Activated naive CD8-positive, alpha-beta T cell (primary cell): ENCODE results near the gene VPS13D.
"Not testable (repeated sequence)": the region's sequence is repeated elsewhere in the genome, so short reads cannot be mapped to it uniquely, and the experiment has no call there.

Experiments
- H3K27ac Mint-ChIP-seq: one replicate; pipeline ENCODE4 v1.8.0; 2021; ENCODE audit warnings: mixed read lengths
- H3K27me3 Mint-ChIP-seq: one replicate; pipeline ENCODE4 v1.8.0; 2021; ENCODE audit warnings: mixed read lengths
- H3K36me3 Mint-ChIP-seq: one replicate; pipeline ENCODE4 v1.8.0; 2021; ENCODE audit warnings: mixed read lengths
- H3K4me1 Mint-ChIP-seq: one replicate; pipeline ENCODE4 v1.8.0; 2021; ENCODE audit warnings: low read depth, mixed read lengths
- H3K4me3 Mint-ChIP-seq: one replicate; pipeline ENCODE4 v1.8.0; 2021; ENCODE audit warnings: mild to moderate bottlenecking, mixed read lengths
- H3K9me3 Mint-ChIP-seq: one replicate; pipeline ENCODE4 v1.8.0; 2021; ENCODE audit warnings: low read depth, mixed read lengths

Gene VPS13D

GRCh38 chr1:12386130-12386529, 156.3 kb downstream of the VPS13D start:
- H3K27me3 Mint-ChIP-seq, result no peaks in the 10 kb centered on the region
- H3K4me3 Mint-ChIP-seq, result peak overlapping the region; percentile 70
- peak overlapping the region; percentile 93 for H3K27ac Mint-ChIP-seq

GRCh38 chr1:12387641-12388040, 157.8 kb downstream of the VPS13D start:
- H3K36me3 Mint-ChIP-seq, result peaks cover 69% of the 10 kb centered on the region
- peaks cover 4% of the 10 kb centered on the region for H3K9me3 Mint-ChIP-seq
- no peak overlapping the region for H3K4me3 Mint-ChIP-seq
- no peak overlapping the region for H3K27ac Mint-ChIP-seq
- peaks cover 50% of the 10 kb centered on the region for H3K4me1 Mint-ChIP-seq
- no peaks in the 10 kb centered on the region for H3K27me3 Mint-ChIP-seq

More at GRCh38 chr1:12386130-12386529, 156.3 kb downstream of the VPS13D start:
- Mint-ChIP-seq H3K36me3 (peaks cover 73% of the 10 kb centered on the region), H3K4me1 (peaks cover 58% of the 10 kb centered on the region), H3K9me3 (peaks cover 4% of the 10 kb centered on the region)

- Mint-ChIP-seq H3K4me1 (peaks cover 27% of the 10 kb centered on the region), H3K36me3 (peaks cover 51% of the 10 kb centered on the region)
- not testable (repeated sequence) for H3K4me3 Mint-ChIP-seq, H3K9me3 Mint-ChIP-seq, H3K27me3 Mint-ChIP-seq, H3K27ac Mint-ChIP-seq
These were observed 160.5 kb downstream of the VPS13D start for GRCh38 chr1:12390296-12390695.

- Mint-ChIP-seq H3K36me3 (peaks cover 21% of the 10 kb centered on the region), H3K4me3 (no peak overlapping the region), H3K27me3 (no peaks in the 10 kb centered on the region), H3K27ac (peak overlapping the region; percentile 4), H3K4me1 (peaks cover 17% of the 10 kb centered on the region), H3K9me3 (no peaks in the 10 kb centered on the region)
These were observed 167.9 kb downstream of the VPS13D start for GRCh38 chr1:12397462-12398450.

GRCh38 chr1:12398479-12398878, 168.6 kb downstream of the VPS13D start:
- H3K9me3 Mint-ChIP-seq, result no peaks in the 10 kb centered on the region
- H3K4me1 Mint-ChIP-seq, result peaks cover 17% of the 10 kb centered on the region
- peaks cover 23% of the 10 kb centered on the region for H3K36me3 Mint-ChIP-seq
- peak overlapping the region; percentile 4 for H3K27ac Mint-ChIP-seq
- no peak overlapping the region for H3K4me3 Mint-ChIP-seq
- no peaks in the 10 kb centered on the region for H3K27me3 Mint-ChIP-seq

GRCh38 chr1:12400027-12400693, 170.3 kb downstream of the VPS13D start:
- Mint-ChIP-seq H3K4me3 (no peak overlapping the region), H3K27ac (no peak overlapping the region), H3K9me3 (no peaks in the 10 kb centered on the region), H3K27me3 (no peaks in the 10 kb centered on the region), H3K4me1 (peaks cover 17% of the 10 kb centered on the region), H3K36me3 (peaks cover 29% of the 10 kb centered on the region)

GRCh38 chr1:12402159-12402673, 172.4 kb downstream of the VPS13D start:
- Mint-ChIP-seq H3K4me1 (peaks cover 23% of the 10 kb centered on the region), H3K27ac (no peak overlapping the region), H3K4me3 (no peak overlapping the region), H3K9me3 (no peaks in the 10 kb centered on the region), H3K36me3 (peaks cover 30% of the 10 kb centered on the region), H3K27me3 (no peaks in the 10 kb centered on the region)

- Mint-ChIP-seq H3K4me1 (peaks cover 23% of the 10 kb centered on the region), H3K4me3 (no peak overlapping the region), H3K27me3 (no peaks in the 10 kb centered on the region), H3K36me3 (peaks cover 29% of the 10 kb centered on the region), H3K9me3 (no peaks in the 10 kb centered on the region), H3K27ac (no peak overlapping the region)
These were observed 173.0 kb downstream of the VPS13D start for GRCh38 chr1:12402842-12403241.

- Mint-ChIP-seq H3K36me3 (peaks cover 32% of the 10 kb centered on the region), H3K27me3 (no peaks in the 10 kb centered on the region), H3K9me3 (peaks cover under 1% of the 10 kb centered on the region), H3K4me1 (peaks cover 25% of the 10 kb centered on the region), H3K27ac (no peak overlapping the region), H3K4me3 (no peak overlapping the region)
These were observed 175.1 kb downstream of the VPS13D start for GRCh38 chr1:12404918-12405317.

GRCh38 chr1:12405325-12406210, 175.7 kb downstream of the VPS13D start:
- Mint-ChIP-seq H3K27ac (no peak overlapping the region), H3K9me3 (peaks cover 5% of the 10 kb centered on the region), H3K36me3 (peaks cover 32% of the 10 kb centered on the region), H3K27me3 (no peaks in the 10 kb centered on the region), H3K4me1 (peaks cover 25% of the 10 kb centered on the region), H3K4me3 (no peak overlapping the region)

GRCh38 chr1:12406211-12407021, 176.6 kb downstream of the VPS13D start:
- peak overlapping the region; percentile 11 for H3K27ac Mint-ChIP-seq
- peaks cover 33% of the 10 kb centered on the region for H3K36me3 Mint-ChIP-seq
- peaks cover 25% of the 10 kb centered on the region for H3K4me1 Mint-ChIP-seq
- no peaks in the 10 kb centered on the region for H3K27me3 Mint-ChIP-seq
- H3K9me3 Mint-ChIP-seq, result peaks cover 5% of the 10 kb centered on the region
- H3K4me3 Mint-ChIP-seq, result no peak overlapping the region

- Mint-ChIP-seq H3K27me3 (no peaks in the 10 kb centered on the region), H3K27ac (peak overlapping the region; percentile 67), H3K4me1 (peaks cover 25% of the 10 kb centered on the region), H3K36me3 (peaks cover 40% of the 10 kb centered on the region), H3K4me3 (no peak overlapping the region), H3K9me3 (peaks cover 5% of the 10 kb centered on the region)
These were observed 177.5 kb downstream of the VPS13D start for GRCh38 chr1:12407050-12407961.

GRCh38 chr1:12407962-12408454, 178.2 kb downstream of the VPS13D start:
- Mint-ChIP-seq H3K9me3 (peaks cover 5% of the 10 kb centered on the region), H3K36me3 (peaks cover 44% of the 10 kb centered on the region), H3K4me3 (no peak overlapping the region), H3K4me1 (peaks cover 30% of the 10 kb centered on the region), H3K27ac (peak overlapping the region; percentile 81), H3K27me3 (no peaks in the 10 kb centered on the region)
